HCT116 (cell line): ENCODE measurements around the gene SLC44A3. TPM values are rescaled to one million over a fixed set of nuclear protein-coding genes. Genes with fewer than 3 reads are reported as not detected.

Experiments
- ATAC-seq: fragments of 200-7000 bp; cut with Tn5 transposase; 2 replicates; pipeline ENCODE4 v1.9.1; 2020; ENCODE audit warnings: mild to moderate bottlenecking, moderate library complexity
- BruUV-seq: library from RNA; stranded (reverse); fragments of 400-500 nt; replicated peaks from 2 replicates; lab custom pipeline; 2021; lab: Mats Ljungman, UMichigan
- CTCF ChIA-PET: fragments of 300-600 bp; sonication (Branson Sonifier 250); formaldehyde crosslinking; loops from one replicate; lab custom pipeline; 2021; ENCODE audit warnings: antibody characterized with exemption; lab: Charles Lee
- POLR2A ChIA-PET: fragments of 300-600, 350-600 bp; sonication (Branson Sonifier 250); formaldehyde crosslinking; loops from one replicate; lab custom pipeline; 2021; ENCODE audit warnings: antibody characterized with exemption; lab: Charles Lee
- RAD21 ChIA-PET, 2 experiments: fragments of 300-600 bp; sonication (Branson Sonifier 250); formaldehyde crosslinking; loops; one replicate each; lab custom pipeline; 2023; ENCODE audit warnings: low total read pairs in 2 of 2; ENCODE audit not compliant: uncharacterized antibody in 2 of 2, unreplicated experiment in 2 of 2, low non-redundant PET in 1 of 2; lab: Charles Lee
- DNase-seq: peaks from one replicate; pipeline ENCODE4 v3.0.0-alpha.2; 2010; ENCODE audit warnings: low read depth, low spot score
- H2AFZ ChIP-seq: fragments of 200-600 bp; shearing (Covaris generic), sonication (generic); 2 replicates; pipeline ENCODE4 v1.6.1; 2017; ENCODE audit warnings: low read depth, mixed run types, mixed read lengths, antibody characterized with exemption, low read length; ENCODE audit not compliant: poor library complexity, severe bottlenecking
- H3K27ac ChIP-seq: 2 replicates; pipeline ENCODE4 v1.5.1; 2012; ENCODE audit warnings: low read depth, low read length
- H3K27me3 ChIP-seq: fragments of 200-600 bp; sonication (generic); 2 replicates; pipeline ENCODE4 v1.6.1; 2016; ENCODE audit warnings: mixed run types, low read length, mixed read lengths; ENCODE audit not compliant: insufficient read depth
- H3K36me3 ChIP-seq, 2 experiments: fragments of 200-500 bp in 1 of 2; fragments of 200-600 bp in 1 of 2; sonication (Bioruptor generic) in 1 of 2; sonication (generic) in 1 of 2; 2 replicates each; pipeline versions ENCODE4 v1.5.1 to v1.6.1; 2014 to 2016; ENCODE audit warnings: low read length in 2 of 2, inconsistent platforms in 1 of 2, mixed read lengths in 1 of 2, mixed run types in 1 of 2; ENCODE audit not compliant: insufficient read depth in 2 of 2, control insufficient read depth in 1 of 2
- H3K4me1 ChIP-seq, 2 experiments: fragments of 200-600 bp in 1 of 2; sonication (generic) in 1 of 2; 2 replicates each; pipeline versions ENCODE4 v1.5.1 to v1.6.1; 2012 to 2017; ENCODE audit warnings: low read length in 2 of 2, inconsistent platforms in 1 of 2, mild to moderate bottlenecking in 1 of 2, mixed read lengths in 1 of 2, mixed run types in 1 of 2, moderate library complexity in 1 of 2; ENCODE audit not compliant: insufficient read depth in 2 of 2, control insufficient read depth in 1 of 2
- H3K4me2 ChIP-seq: fragments of 200-600 bp; sonication (generic); 2 replicates; pipeline ENCODE4 v1.6.1; 2017; ENCODE audit warnings: mixed run types, low read length, mixed read lengths
- H3K4me3 ChIP-seq, 2 experiments: fragments of 200-600 bp in 1 of 2; sonication (generic) in 1 of 2; replicated peaks in 1 of 2; 2 replicates each; pipeline ENCODE4 v1.5.1; 2011 to 2016; ENCODE audit warnings: low read length in 2 of 2, control low read depth in 1 of 2, low read depth in 1 of 2, mild to moderate bottlenecking in 1 of 2, mixed read lengths in 1 of 2, mixed run types in 1 of 2
- H3K79me2 ChIP-seq: fragments of 200-600 bp; sonication (generic); 2 replicates; pipeline ENCODE4 v1.6.1; 2017; ENCODE audit warnings: mild to moderate bottlenecking, mixed run types, low read length, moderate library complexity, mixed read lengths; ENCODE audit not compliant: insufficient read depth
- H3K9ac ChIP-seq: fragments of 200-600 bp; sonication (generic); 2 replicates; pipeline ENCODE4 v1.6.1; 2016; ENCODE audit warnings: low read length, mixed read lengths
- H3K9me2 ChIP-seq: fragments of 200-600 bp; sonication (generic), shearing (Covaris generic); 2 replicates; pipeline ENCODE4 v1.6.1; 2017; ENCODE audit warnings: mixed run types, mild to moderate bottlenecking, moderate library complexity; ENCODE audit not compliant: insufficient read depth
- H3K9me3 ChIP-seq, 2 experiments: fragments of 200-500 bp in 1 of 2; fragments of 200-600 bp in 1 of 2; sonication (Bioruptor generic) in 1 of 2; sonication (generic) in 1 of 2; 2 replicates each; pipeline ENCODE4 v1.6.1; 2014 to 2017; ENCODE audit warnings: low read length in 2 of 2, mixed read lengths in 2 of 2, inconsistent platforms in 1 of 2, low read depth in 1 of 2, mild to moderate bottlenecking in 1 of 2, mixed run types in 1 of 2, moderate library complexity in 1 of 2; ENCODE audit not compliant: control insufficient read depth in 1 of 2, insufficient read depth in 1 of 2
- H4K20me1 ChIP-seq: fragments of 200-600 bp; sonication (generic), shearing (Covaris generic); 2 replicates; pipeline ENCODE4 v1.6.1; 2017; ENCODE audit warnings: mixed run types, mild to moderate bottlenecking, moderate library complexity; ENCODE audit not compliant: insufficient read depth
- ATF3 ChIP-seq: IDR thresholded peaks from 2 replicates; pipeline ENCODE4 v1.6.1; 2012
- CBX3 ChIP-seq: IDR thresholded peaks from 2 replicates; pipeline ENCODE4 v1.6.1; 2012; ENCODE audit warnings: low read depth
- CEBPB ChIP-seq: IDR thresholded peaks from 2 replicates; pipeline ENCODE4 v1.6.1; 2012; ENCODE audit warnings: low read depth
- EGR1 ChIP-seq: IDR thresholded peaks from 2 replicates; pipeline ENCODE4 v1.6.1; 2012; ENCODE audit warnings: low read depth
- ELF1 ChIP-seq: IDR thresholded peaks from 2 replicates; pipeline ENCODE4 v1.6.1; 2012; ENCODE audit warnings: low read depth, borderline replicate concordance
- EZH2phosphoT487 ChIP-seq: fragments of 200-600 bp; IDR thresholded peaks from 2 replicates; pipeline ENCODE4 v1.6.1; 2018; ENCODE audit warnings: antibody characterized with exemption, borderline replicate concordance
- FOSL1 ChIP-seq: IDR thresholded peaks from 2 replicates; pipeline ENCODE4 v1.6.1; 2012; ENCODE audit warnings: low read depth
- JUND ChIP-seq: IDR thresholded peaks from 2 replicates; pipeline ENCODE4 v1.6.1; 2012
- MAX ChIP-seq: IDR thresholded peaks from 2 replicates; pipeline ENCODE4 v1.6.1; 2012
- POLR2AphosphoS5 ChIP-seq: IDR thresholded peaks from 2 replicates; pipeline ENCODE4 v1.6.1; 2011; ENCODE audit warnings: mild to moderate bottlenecking, low read depth, low read length, moderate library complexity
- RAD21 ChIP-seq: IDR thresholded peaks from 2 replicates; pipeline ENCODE4 v1.6.1; 2012; ENCODE audit warnings: low read depth, mild to moderate bottlenecking
- REST ChIP-seq: IDR thresholded peaks from 2 replicates; pipeline ENCODE4 v1.6.1; 2012; ENCODE audit warnings: low read depth
- TCF7L2 ChIP-seq: IDR thresholded peaks from 2 replicates; pipeline ENCODE4 v1.7.0; 2011; ENCODE audit warnings: borderline replicate concordance, inconsistent platforms; ENCODE audit not compliant: insufficient read depth, insufficient read length; ENCODE audit errors: extremely low read depth
- YY1 ChIP-seq: IDR thresholded peaks from 2 replicates; pipeline ENCODE4 v1.6.1; 2011; ENCODE audit warnings: low read length, low read depth, moderate library complexity, mild to moderate bottlenecking; ENCODE audit not compliant: insufficient replicate concordance; ENCODE audit errors: extremely low read depth
- ZNF274 ChIP-seq: fragments of 200-500 bp; sonication (Bioruptor generic); IDR thresholded peaks from 2 replicates; pipeline ENCODE4 v1.6.1; 2014; ENCODE audit warnings: mild to moderate bottlenecking, low read depth, low read length, inconsistent platforms
- intact Hi-C: fragments of 100-400 bp; cut with micrococcal nuclease; formaldehyde crosslinking; loops from 2 replicates; pipeline ENCODE4 v1.10.0; 2022
- total RNA-seq: library from RNA; stranded (reverse); gene quantifications from one replicate; pipeline ENCODE4 v1.2.1, GENCODE V29; 2021; ENCODE audit not compliant: unreplicated experiment
- TF ChIP-seq, protein P1 (sequence below), 3 experiments: fragments of 200-600 bp in 1 of 3; sonication (generic) in 1 of 3; IDR thresholded peaks in 2 of 3; conservative IDR thresholded peaks in 1 of 3; 2 replicates each; pipeline ENCODE4 v1.5.1; 2012 to 2017; ENCODE audit warnings: low read depth in 2 of 3, low read length in 2 of 3, antibody characterized with exemption in 1 of 3, borderline replicate concordance in 1 of 3, control low read depth in 1 of 3, mild to moderate bottlenecking in 1 of 3, mixed read lengths in 1 of 3, mixed run types in 1 of 3, moderate library complexity in 1 of 3; ENCODE audit not compliant: insufficient read depth in 1 of 3

Gene SLC44A3
- total RNA-seq, 1 experiment from 2014 or later = 9.6 TPM

GRCh38 chr1:94790670-94791069 lies 29.5 kb upstream of the SLC44A3 start:
- Histone ChIP-seq H3K4me2 (no peak overlapping the region), H3K9me3 (no peaks in the 10 kb centered on the region), H3K9ac (no peak overlapping the region), H3K4me1 (peaks cover 10 to 31% of the 10 kb centered on the region in 2 experiments), H3K27me3 (no peaks in the 10 kb centered on the region), H3K36me3 (no peaks in the 10 kb centered on the region), H3K4me3 (no peak overlapping the region), H3K9me2 (no peaks in the 10 kb centered on the region), H3K27ac (no peak overlapping the region), H2AFZ (no peak overlapping the region), H3K79me2 (no peaks in the 10 kb centered on the region), H4K20me1 (no peaks in the 10 kb centered on the region)
- POLR2A ChIA-PET = no interaction called here
- CTCF ChIA-PET = no interaction called here
- intact Hi-C loops = no loop called here
- RAD21 ChIA-PET = no interaction called here
- no peak for DNase-seq
- no TSS peak for BruUV-seq
- no peak for TF ChIP-seq POLR2AphosphoS5
- TF ChIP-seq EZH2phosphoT487 = no peak
- no peak for TF ChIP-seq ATF3
- no peak for TF ChIP-seq ELF1
- no peak for TF ChIP-seq FOSL1
- no peak for TF ChIP-seq YY1
- TF ChIP-seq REST = no peak
- no peak for TF ChIP-seq ZNF274
- no peak for TF ChIP-seq JUND
- no peak for TF ChIP-seq CEBPB
- no peak for TF ChIP-seq TCF7L2
- no peak for TF ChIP-seq EGR1
- TF ChIP-seq, protein P1, sequence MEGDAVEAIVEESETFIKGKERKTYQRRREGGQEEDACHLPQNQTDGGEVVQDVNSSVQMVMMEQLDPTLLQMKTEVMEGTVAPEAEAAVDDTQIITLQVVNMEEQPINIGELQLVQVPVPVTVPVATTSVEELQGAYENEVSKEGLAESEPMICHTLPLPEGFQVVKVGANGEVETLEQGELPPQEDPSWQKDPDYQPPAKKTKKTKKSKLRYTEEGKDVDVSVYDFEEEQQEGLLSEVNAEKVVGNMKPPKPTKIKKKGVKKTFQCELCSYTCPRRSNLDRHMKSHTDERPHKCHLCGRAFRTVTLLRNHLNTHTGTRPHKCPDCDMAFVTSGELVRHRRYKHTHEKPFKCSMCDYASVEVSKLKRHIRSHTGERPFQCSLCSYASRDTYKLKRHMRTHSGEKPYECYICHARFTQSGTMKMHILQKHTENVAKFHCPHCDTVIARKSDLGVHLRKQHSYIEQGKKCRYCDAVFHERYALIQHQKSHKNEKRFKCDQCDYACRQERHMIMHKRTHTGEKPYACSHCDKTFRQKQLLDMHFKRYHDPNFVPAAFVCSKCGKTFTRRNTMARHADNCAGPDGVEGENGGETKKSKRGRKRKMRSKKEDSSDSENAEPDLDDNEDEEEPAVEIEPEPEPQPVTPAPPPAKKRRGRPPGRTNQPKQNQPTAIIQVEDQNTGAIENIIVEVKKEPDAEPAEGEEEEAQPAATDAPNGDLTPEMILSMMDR (IDR thresholded peaks at IDR 0.05 in 2 of 3, conservative IDR thresholded peaks at IDR 0.05 in 1 of 3; ENCODE audit: borderline replicate concordance in 1 of 3, insufficient read depth in 1 of 3, low read depth in 2 of 3, low read length in 2 of 3) = no peak
- no peak for TF ChIP-seq RAD21
- TF ChIP-seq MAX = no peak
- no peak for TF ChIP-seq CBX3
- no peak for ATAC-seq
